Keratinocyte (primary cell): ENCODE results near the gene BTN3A1. TPM values are rescaled to one million over a fixed set of nuclear protein-coding genes. Genes with fewer than 3 reads are reported as not detected.
A peak's percentile ranks its signal among the peaks of the same experiment; 100 is the strongest.

Source experiments
- DNase-seq: peaks from one replicate; pipeline ENCODE4 v3.0.0-alpha.2; 2011; ENCODE audit warnings: low read depth, missing footprints, low spot score
- FAIRE-seq: peaks from 2 replicates; lab custom pipeline; 2011; peaks lifted over from hg19 to GRCh38; lab: Jason Lieb, UNC
- H2AFZ ChIP-seq: 2 replicates; pipeline ENCODE4 v1.6.0; 2012; ENCODE audit warnings: low read length, control low read depth, inconsistent platforms; ENCODE audit not compliant: control insufficient read depth
- H3K27ac ChIP-seq: 2 replicates; pipeline ENCODE4 v1.5.1; 2011; ENCODE audit warnings: low read length; ENCODE audit not compliant: control insufficient read depth, insufficient read depth
- H3K27me3 ChIP-seq: 3 replicates; pipeline ENCODE4 v1.6.0; 2011; ENCODE audit warnings: low read length; ENCODE audit not compliant: control insufficient read depth, insufficient read depth; ENCODE audit errors: extremely low read depth
- H3K36me3 ChIP-seq, 2 experiments: 2 replicates in 1 of 2; 3 replicates in 1 of 2; pipeline ENCODE4 v1.5.1; 2011; ENCODE audit warnings: low read length in 2 of 2, mild to moderate bottlenecking in 1 of 2; ENCODE audit not compliant: control insufficient read depth in 2 of 2, insufficient read depth in 2 of 2; ENCODE audit errors: extremely low read depth in 1 of 2
- H3K4me1 ChIP-seq: 3 replicates; pipeline ENCODE4 v1.5.1; 2011; ENCODE audit warnings: low read length; ENCODE audit not compliant: control insufficient read depth, insufficient read depth; ENCODE audit errors: extremely low read depth
- H3K4me2 ChIP-seq: 3 replicates; pipeline ENCODE4 v1.6.0; 2011; ENCODE audit warnings: low read depth, low read length; ENCODE audit not compliant: control insufficient read depth, insufficient read depth; ENCODE audit errors: extremely low read depth
- H3K4me3 ChIP-seq, 3 experiments: fragments of 200-600 bp in 1 of 3; sonication (generic) in 1 of 3; 2 replicates in 2 of 3; 3 replicates in 1 of 3; pipeline ENCODE4 v1.5.1; 2011 to 2016; ENCODE audit warnings: low read length in 3 of 3, mild to moderate bottlenecking in 3 of 3, control low read depth in 2 of 3, inconsistent platforms in 1 of 3, low read depth in 1 of 3, mixed read lengths in 1 of 3, mixed run types in 1 of 3, moderate library complexity in 1 of 3; ENCODE audit not compliant: control insufficient read depth in 2 of 3, insufficient read depth in 2 of 3; ENCODE audit errors: extremely low read depth in 1 of 3
- H3K79me2 ChIP-seq: 2 replicates; pipeline ENCODE4 v1.6.0; 2012; ENCODE audit warnings: low read length; ENCODE audit not compliant: control insufficient read depth, insufficient read depth
- H3K9ac ChIP-seq: 3 replicates; pipeline ENCODE4 v1.6.0; 2011; ENCODE audit warnings: low read length; ENCODE audit not compliant: control insufficient read depth, insufficient read depth; ENCODE audit errors: extremely low read depth
- H3K9me1 ChIP-seq: 3 replicates; pipeline ENCODE4 v1.6.0; 2011; ENCODE audit warnings: low read length; ENCODE audit not compliant: control insufficient read depth, insufficient read depth; ENCODE audit errors: extremely low read depth
- H3K9me3 ChIP-seq: 2 replicates; pipeline ENCODE4 v1.5.1; 2012; ENCODE audit warnings: low read depth, low read length; ENCODE audit not compliant: control insufficient read depth
- H4K20me1 ChIP-seq: 3 replicates; pipeline ENCODE4 v1.6.0; 2011; ENCODE audit warnings: low read length; ENCODE audit not compliant: control insufficient read depth, insufficient read depth; ENCODE audit errors: extremely low read depth
- CTCF ChIP-seq, 3 experiments: IDR thresholded peaks in 1 of 3; conservative IDR thresholded peaks in 1 of 3; optimal IDR thresholded peaks in 1 of 3; 2 replicates in 2 of 3; 3 replicates in 1 of 3; pipeline versions ENCODE3 to v1.5.1; 2011; ENCODE audit warnings: low read length in 3 of 3, mild to moderate bottlenecking in 3 of 3, moderate library complexity in 2 of 3, control low read depth in 1 of 3, inconsistent platforms in 1 of 3; ENCODE audit not compliant: insufficient read depth in 2 of 3; ENCODE audit errors: extremely low read depth in 1 of 3
- EZH2 ChIP-seq: IDR thresholded peaks from one replicate; pipeline ENCODE4 v1.6.1; 2012; ENCODE audit warnings: inconsistent platforms, mild to moderate bottlenecking, low read length, moderate library complexity
- dilution Hi-C: fragments of 300-500 bp; cut with MboI; formaldehyde crosslinking; loops from one replicate; pipeline ENCODE4 v1.7.0; 2020; ENCODE audit warnings: low sequenced_read_pairs; ENCODE audit not compliant: extremely low pct_ligation_motif_present
- polyA plus RNA-seq, 5 experiments: library from polyadenylated mRNA; depleted of rRNA in 3 of 5; stranded (reverse) in 3 of 5; stranded (forward) in 1 of 5; unstranded in 1 of 5; fragments of >200 nt; gene quantifications; 1 replicate in 1 of 5; 2 replicates in 3 of 5; 3 replicates in 1 of 5; pipeline versions ENCODE4 v1.2.1 to v1.2.3, GENCODE V29; 2011 to 2012; ENCODE audit warnings: missing spikeins in 2 of 5, low read depth in 1 of 5, low replicate concordance in 1 of 5

BTN3A1 gene
- polyA plus RNA-seq, 1 donor (not counting 4 experiments of a cell fraction or from before 2014, with no cell fraction given), result 6.9 TPM

GRCh38 chr6:26363882-26364701, 38.0 kb upstream of the BTN3A1 start:
- H3K9ac ChIP-seq, result peak overlapping the region; percentile 81
- H2AFZ ChIP-seq, result peak overlapping the region; percentile 95
- no peak for FAIRE-seq

GRCh38 chr6:26365633-26365995, 36.5 kb upstream of the BTN3A1 start:
- dilution Hi-C loops, result no loop called here
- TF ChIP-seq CTCF (optimal IDR thresholded peaks at IDR 0.05 in 1 of 3, IDR thresholded peaks at IDR 0.05 in 1 of 3, conservative IDR thresholded peaks at IDR 0.05 in 1 of 3; ENCODE audit: extremely low read depth in 1 of 3, insufficient read depth in 2 of 3, low read length in 3 of 3), result no peak
- no peak for TF ChIP-seq EZH2
- Histone ChIP-seq H3K4me2 (peak overlapping the region; percentile 98), H3K4me3 (peak overlapping the region; percentile 51 to 98 (median 92)), H3K79me2 (no peaks in the 10 kb centered on the region), H3K27me3 (no peaks in the 10 kb centered on the region), H2AFZ (peak overlapping the region; percentile 98), H3K9me1 (no peaks in the 10 kb centered on the region), H3K27ac (peak overlapping the region; percentile 90), H3K36me3 (no peaks in the 10 kb centered on the region), H3K4me1 (peaks cover 17% of the 10 kb centered on the region), H3K9me3 (no peaks in the 10 kb centered on the region), H3K9ac (peak overlapping the region; percentile 81), H4K20me1 (no peaks in the 10 kb centered on the region)
- DNase-seq (no peak), FAIRE-seq (no peak)

More at GRCh38 chr6:26363882-26364701, 38.0 kb upstream of the BTN3A1 start:
- no peaks in the 10 kb centered on the region for H3K9me3 ChIP-seq
- peak overlapping the region; percentile 98 for H3K4me2 ChIP-seq
- no peaks in the 10 kb centered on the region for H3K27me3 ChIP-seq
- H3K79me2 ChIP-seq, result no peaks in the 10 kb centered on the region
- H4K20me1 ChIP-seq, result no peaks in the 10 kb centered on the region
- dilution Hi-C loops, result no loop called here
- peak overlapping the region; percentile 90 for H3K27ac ChIP-seq
- DNase-seq, result no peak
- peaks cover 17% of the 10 kb centered on the region for H3K4me1 ChIP-seq
- TF ChIP-seq CTCF (optimal IDR thresholded peaks at IDR 0.05 in 1 of 3, IDR thresholded peaks at IDR 0.05 in 1 of 3, conservative IDR thresholded peaks at IDR 0.05 in 1 of 3; ENCODE audit: extremely low read depth in 1 of 3, insufficient read depth in 2 of 3, low read length in 3 of 3), result no peak
- no peak for TF ChIP-seq EZH2
- no peaks in the 10 kb centered on the region for H3K36me3 ChIP-seq
- peak overlapping the region; percentile 51 to 98 (median 92) for H3K4me3 ChIP-seq
- H3K9me1 ChIP-seq, result no peaks in the 10 kb centered on the region
